ENCODE data around the gene CSPG4. TPM values are rescaled to one million over a fixed set of nuclear protein-coding genes. Genes with fewer than 3 reads are reported as not detected.
"Not testable (repeated sequence)": the region's sequence is repeated elsewhere in the genome, so short reads cannot be mapped to it uniquely, and the experiment has no call there.

CSPG4 gene
- polyA plus RNA-seq, 1 donor (not counting 4 experiments of a cell fraction or from before 2014, with no cell fraction given) = 0.67 TPM

- Histone ChIP-seq H3K9me1 (ENCODE audit: control insufficient read depth, extremely low read depth, insufficient read depth, low read length) (no peaks in the 10 kb centered on the region), H3K79me2 (ENCODE audit: control insufficient read depth, insufficient read depth, low read length) (no peaks in the 10 kb centered on the region), H2AFZ (ENCODE audit: control insufficient read depth, low read length) (no peak overlapping the region), H3K36me3 (ENCODE audit: control insufficient read depth in 2 of 2, extremely low read depth in 1 of 2, insufficient read depth in 2 of 2, low read length in 2 of 2) (no peaks in the 10 kb centered on the region), H3K9me3 (ENCODE audit: control insufficient read depth, low read depth, low read length) (no peaks in the 10 kb centered on the region), H3K4me1 (ENCODE audit: control insufficient read depth, extremely low read depth, insufficient read depth, low read length) (peaks cover 25% of the 10 kb centered on the region), H3K9ac (ENCODE audit: control insufficient read depth, extremely low read depth, insufficient read depth, low read length) (no peak overlapping the region), H3K4me3 (ENCODE audit: control insufficient read depth in 2 of 3, extremely low read depth in 1 of 3, insufficient read depth in 2 of 3, low read depth in 1 of 3, low read length in 3 of 3) (no peak overlapping the region), H4K20me1 (ENCODE audit: control insufficient read depth, extremely low read depth, insufficient read depth, low read length) (no peaks in the 10 kb centered on the region), H3K27me3 (ENCODE audit: control insufficient read depth, extremely low read depth, insufficient read depth, low read length) (no peaks in the 10 kb centered on the region), H3K27ac (ENCODE audit: control insufficient read depth, insufficient read depth, low read length) (no peak overlapping the region), H3K4me2 (ENCODE audit: control insufficient read depth, extremely low read depth, insufficient read depth, low read depth, low read length) (no peak overlapping the region)
- dilution Hi-C loops (cut with MboI; ENCODE audit: extremely low pct_ligation_motif_present, low sequenced_read_pairs) = no loop called here
- no peak for DNase-seq (ENCODE audit: low read depth, low spot score)
- no peak for TF ChIP-seq EZH2 (IDR thresholded peaks at IDR 0.05; ENCODE audit: low read length)
- TF ChIP-seq CTCF (optimal IDR thresholded peaks at IDR 0.05 in 1 of 3, IDR thresholded peaks at IDR 0.05 in 1 of 3, conservative IDR thresholded peaks at IDR 0.05 in 1 of 3; ENCODE audit: extremely low read depth in 1 of 3, insufficient read depth in 2 of 3, low read length in 3 of 3) = no peak
- no peak for FAIRE-seq
Observed at GRCh38 chr15:75720297-75720696, 7.6 kb upstream of the CSPG4 start.

- no peak overlapping the region for H3K4me2 ChIP-seq (ENCODE audit: control insufficient read depth, extremely low read depth, insufficient read depth, low read depth, low read length)
- H4K20me1 ChIP-seq (ENCODE audit: control insufficient read depth, extremely low read depth, insufficient read depth, low read length) = no peaks in the 10 kb centered on the region
- peaks cover 15% of the 10 kb centered on the region for H3K4me1 ChIP-seq (ENCODE audit: control insufficient read depth, extremely low read depth, insufficient read depth, low read length)
- no peak overlapping the region for H3K4me3 ChIP-seq (ENCODE audit: control insufficient read depth in 2 of 3, extremely low read depth in 1 of 3, insufficient read depth in 2 of 3, low read depth in 1 of 3, low read length in 3 of 3)
- H2AFZ ChIP-seq (ENCODE audit: control insufficient read depth, low read length) = no peak overlapping the region
- H3K27me3 ChIP-seq (ENCODE audit: control insufficient read depth, extremely low read depth, insufficient read depth, low read length) = no peaks in the 10 kb centered on the region
- H3K27ac ChIP-seq (ENCODE audit: control insufficient read depth, insufficient read depth, low read length) = no peak overlapping the region
- no peaks in the 10 kb centered on the region for H3K9me3 ChIP-seq (ENCODE audit: control insufficient read depth, low read depth, low read length)
- H3K9ac ChIP-seq (ENCODE audit: control insufficient read depth, extremely low read depth, insufficient read depth, low read length) = no peak overlapping the region
- DNase-seq (ENCODE audit: low read depth, low spot score) = no peak
- no peaks in the 10 kb centered on the region for H3K36me3 ChIP-seq (ENCODE audit: control insufficient read depth in 2 of 2, extremely low read depth in 1 of 2, insufficient read depth in 2 of 2, low read length in 2 of 2)
- no peak for FAIRE-seq
- dilution Hi-C loops (cut with MboI; ENCODE audit: extremely low pct_ligation_motif_present, low sequenced_read_pairs) = no loop called here
- no peaks in the 10 kb centered on the region for H3K9me1 ChIP-seq (ENCODE audit: control insufficient read depth, extremely low read depth, insufficient read depth, low read length)
- TF ChIP-seq EZH2 (IDR thresholded peaks at IDR 0.05; ENCODE audit: low read length) (no peak), CTCF (optimal IDR thresholded peaks at IDR 0.05 in 1 of 3, IDR thresholded peaks at IDR 0.05 in 1 of 3, conservative IDR thresholded peaks at IDR 0.05 in 1 of 3; ENCODE audit: extremely low read depth in 1 of 3, insufficient read depth in 2 of 3, low read length in 3 of 3) (no peak)
- no peaks in the 10 kb centered on the region for H3K79me2 ChIP-seq (ENCODE audit: control insufficient read depth, insufficient read depth, low read length)
Observed at GRCh38 chr15:75718328-75718727, 5.7 kb upstream of the CSPG4 start.

GRCh38 chr15:75717001-75717400 lies 4.4 kb upstream of the CSPG4 start:
- H3K9me1 ChIP-seq (ENCODE audit: control insufficient read depth, extremely low read depth, insufficient read depth, low read length); H2AFZ ChIP-seq (ENCODE audit: control insufficient read depth, low read length); H3K27ac ChIP-seq (ENCODE audit: control insufficient read depth, insufficient read depth, low read length); H4K20me1 ChIP-seq (ENCODE audit: control insufficient read depth, extremely low read depth, insufficient read depth, low read length); dilution Hi-C loops (cut with MboI; ENCODE audit: extremely low pct_ligation_motif_present, low sequenced_read_pairs); H3K9me3 ChIP-seq (ENCODE audit: control insufficient read depth, low read depth, low read length); H3K4me2 ChIP-seq (ENCODE audit: control insufficient read depth, extremely low read depth, insufficient read depth, low read depth, low read length); H3K27me3 ChIP-seq (ENCODE audit: control insufficient read depth, extremely low read depth, insufficient read depth, low read length); H3K79me2 ChIP-seq (ENCODE audit: control insufficient read depth, insufficient read depth, low read length); DNase-seq (ENCODE audit: low read depth, low spot score); H3K4me3 ChIP-seq (ENCODE audit: control insufficient read depth in 2 of 3, extremely low read depth in 1 of 3, insufficient read depth in 2 of 3, low read depth in 1 of 3, low read length in 3 of 3); FAIRE-seq; H3K36me3 ChIP-seq (ENCODE audit: control insufficient read depth in 2 of 2, extremely low read depth in 1 of 2, insufficient read depth in 2 of 2, low read length in 2 of 2); H3K9ac ChIP-seq (ENCODE audit: control insufficient read depth, extremely low read depth, insufficient read depth, low read length): not testable (repeated sequence)
- H3K4me1 ChIP-seq (ENCODE audit: control insufficient read depth, extremely low read depth, insufficient read depth, low read length) = peaks cover 16% of the 10 kb centered on the region

- H3K9ac ChIP-seq (ENCODE audit: control insufficient read depth, extremely low read depth, insufficient read depth, low read length); H3K36me3 ChIP-seq (ENCODE audit: control insufficient read depth in 2 of 2, extremely low read depth in 1 of 2, insufficient read depth in 2 of 2, low read length in 2 of 2); DNase-seq (ENCODE audit: low read depth, low spot score); H3K79me2 ChIP-seq (ENCODE audit: control insufficient read depth, insufficient read depth, low read length); H2AFZ ChIP-seq (ENCODE audit: control insufficient read depth, low read length); H3K27ac ChIP-seq (ENCODE audit: control insufficient read depth, insufficient read depth, low read length); H3K4me2 ChIP-seq (ENCODE audit: control insufficient read depth, extremely low read depth, insufficient read depth, low read depth, low read length); H3K4me3 ChIP-seq (ENCODE audit: control insufficient read depth in 2 of 3, extremely low read depth in 1 of 3, insufficient read depth in 2 of 3, low read depth in 1 of 3, low read length in 3 of 3); H3K27me3 ChIP-seq (ENCODE audit: control insufficient read depth, extremely low read depth, insufficient read depth, low read length); H4K20me1 ChIP-seq (ENCODE audit: control insufficient read depth, extremely low read depth, insufficient read depth, low read length); dilution Hi-C loops (cut with MboI; ENCODE audit: extremely low pct_ligation_motif_present, low sequenced_read_pairs); H3K9me1 ChIP-seq (ENCODE audit: control insufficient read depth, extremely low read depth, insufficient read depth, low read length); H3K9me3 ChIP-seq (ENCODE audit: control insufficient read depth, low read depth, low read length): not testable (repeated sequence)
- FAIRE-seq = peak; percentile 17
- H3K4me1 ChIP-seq (ENCODE audit: control insufficient read depth, extremely low read depth, insufficient read depth, low read length) = peaks cover 16% of the 10 kb centered on the region
Observed at GRCh38 chr15:75716249-75716950, 3.8 kb upstream of the CSPG4 start.
